GM18861 (cell line): ENCODE results near the gene ZNF660.
"Not testable (repeated sequence)": the region's sequence is repeated elsewhere in the genome, so short reads cannot be mapped to it uniquely, and the experiment has no call there.

Experiments used
- ATAC-seq: cut with Tn5 transposase; IDR thresholded peaks from one replicate; pipeline ENCODE4 v1.9.1; 2021; ENCODE audit not compliant: unreplicated experiment

Gene ZNF660

GRCh38 chr3:44584646-44585501 lies at the start of gene ZNF660:
TSS of gene ZNF660 (plus strand) at chr3:44584964. CDS start at chr3:44594194, 9,230 bp downstream.
- ATAC-seq, result no peak

GRCh38 chr3:44535364-44535763 lies 49.4 kb upstream of the ZNF660 start:
- ATAC-seq, result no peak

- not testable (repeated sequence) for ATAC-seq
Observed at GRCh38 chr3:44544811-44545210, 40.0 kb upstream of the ZNF660 start.

- ATAC-seq, result no peak
Observed at GRCh38 chr3:44554626-44555592, 29.9 kb upstream of the ZNF660 start, which contains the start of gene ZKSCAN7. TSS of gene ZKSCAN7 (plus strand) at chr3:44555193. CDS start at chr3:44557048, 1,855 bp downstream.

DNA sequence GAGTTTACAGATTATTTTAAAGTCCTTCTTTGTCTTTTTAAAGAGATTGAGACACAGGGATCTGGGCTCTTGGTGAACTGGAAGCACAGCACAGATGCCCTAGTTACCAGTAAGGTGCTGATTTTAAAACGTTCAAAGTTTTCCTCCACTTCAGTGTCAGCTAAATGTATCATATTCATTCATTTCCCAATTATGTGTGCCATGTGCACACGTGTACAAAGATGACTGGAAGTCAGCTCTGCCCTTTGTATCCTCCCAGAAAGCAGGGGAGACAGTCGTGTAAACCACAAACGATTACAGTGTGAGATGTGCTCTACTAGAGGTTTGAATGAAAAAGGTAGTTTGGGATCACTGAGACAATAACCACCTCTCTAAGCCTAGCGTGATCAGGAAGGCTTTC lies 29.0 kb upstream of the ZNF660 start:
- no peak for ATAC-seq

- no peak for ATAC-seq
Observed at GRCh38 chr3:44557074-44557473, 27.7 kb upstream of the ZNF660 start.

GRCh38 chr3:44561076-44561475 lies 23.7 kb upstream of the ZNF660 start:
- no peak for ATAC-seq

DNA sequence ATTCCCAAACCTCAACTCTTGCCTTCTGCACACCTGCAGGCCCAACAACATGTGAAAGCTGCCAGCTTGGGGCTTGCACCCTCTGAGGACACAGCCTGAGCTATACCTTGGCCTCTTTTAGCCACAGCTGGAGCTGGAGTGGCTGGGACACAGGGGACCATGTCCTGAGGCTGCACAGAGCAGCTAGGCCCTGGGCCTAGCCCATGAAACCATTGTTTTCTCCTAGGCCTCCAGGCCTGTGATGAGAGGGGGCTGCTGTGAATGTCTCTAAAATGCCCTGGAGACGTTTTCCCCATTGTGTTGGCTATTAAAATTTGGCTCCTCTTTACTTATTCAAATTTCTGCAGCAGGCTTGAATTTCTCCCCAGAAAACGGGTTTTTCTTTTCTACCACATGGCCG lies 22.6 kb upstream of the ZNF660 start:
- no peak for ATAC-seq

GRCh38 chr3:44568561-44568960 lies 16.2 kb upstream of the ZNF660 start:
- no peak for ATAC-seq

GRCh38 chr3:44571024-44571423 lies 13.7 kb upstream of the ZNF660 start:
- ATAC-seq, result no peak

DNA sequence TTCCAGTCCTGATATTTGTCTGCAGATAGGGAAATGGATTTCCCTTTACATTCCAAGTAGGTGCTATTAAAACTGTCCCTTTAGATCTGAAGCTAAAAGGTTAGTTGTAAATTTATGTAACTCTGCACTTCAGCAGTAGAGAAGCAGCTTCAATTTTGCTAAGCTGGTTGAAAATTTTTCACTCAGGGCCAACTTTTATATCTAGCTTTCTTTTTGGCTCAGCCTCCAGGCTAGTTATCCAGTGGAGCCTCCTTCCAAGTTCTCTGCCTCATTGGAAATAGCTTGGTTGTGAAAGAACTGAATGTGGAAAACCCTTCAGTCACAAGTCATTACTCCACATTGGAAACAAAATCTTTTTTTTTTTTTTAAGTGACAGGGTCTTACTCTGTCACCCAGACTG lies 8.2 kb upstream of the ZNF660 start:
- ATAC-seq, result no peak

DNA sequence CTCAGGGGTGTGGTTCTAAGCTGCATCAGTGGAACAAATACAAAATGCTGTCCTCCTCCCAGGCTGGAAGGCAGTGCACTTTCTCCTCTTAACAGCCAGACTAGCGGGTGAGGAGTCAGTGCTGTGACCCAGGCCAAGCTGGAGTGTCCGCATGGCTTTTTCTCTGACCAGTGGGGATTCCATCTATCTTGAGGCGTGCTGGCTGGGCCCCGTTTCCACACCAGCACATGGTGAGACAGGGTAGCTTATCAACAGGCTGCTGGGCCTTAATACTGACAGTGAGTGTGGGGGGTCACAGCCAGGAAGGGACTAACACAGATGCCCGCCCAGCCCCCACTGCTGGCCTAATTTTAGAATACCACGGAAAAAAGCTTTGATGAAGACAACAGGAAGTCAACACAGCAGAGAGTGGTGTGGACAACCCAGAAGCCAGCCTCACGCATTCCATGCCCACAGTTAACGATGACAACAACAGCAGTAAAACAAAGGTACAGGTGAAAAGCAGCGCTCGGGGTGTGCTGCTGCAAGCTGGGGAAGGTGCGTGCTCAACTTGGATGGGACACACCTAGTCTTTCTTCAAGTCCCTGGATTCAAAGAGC lies 7.3 kb upstream of the ZNF660 start:
- not testable (repeated sequence) for ATAC-seq

DNA sequence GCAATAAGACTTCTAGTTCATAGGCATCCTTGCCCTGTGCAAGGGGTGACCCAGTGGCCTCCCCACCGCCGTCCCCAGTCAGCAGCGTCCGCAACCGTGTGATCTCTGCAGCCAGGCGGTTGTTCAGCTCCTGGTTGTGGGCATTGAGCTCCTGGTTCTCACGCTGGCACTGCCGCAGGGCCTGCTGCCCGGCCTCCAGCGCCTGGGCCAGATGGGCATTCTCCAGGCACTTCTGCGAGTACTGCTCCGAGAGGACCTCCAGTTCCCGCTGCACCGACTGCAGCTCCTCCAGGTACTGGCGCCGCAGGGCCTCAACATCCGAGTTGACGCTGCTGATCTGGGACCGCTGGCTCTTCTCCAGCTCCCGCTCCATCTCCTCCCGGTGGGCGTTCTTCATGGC lies 6.4 kb upstream of the ZNF660 start:
- not testable (repeated sequence) for ATAC-seq

GRCh38 chr3:44578924-44579515 lies 5.7 kb upstream of the ZNF660 start:
- not testable (repeated sequence) for ATAC-seq

- not testable (repeated sequence) for ATAC-seq
Observed at GRCh38 chr3:44579749-44580148, 5.0 kb upstream of the ZNF660 start.

DNA sequence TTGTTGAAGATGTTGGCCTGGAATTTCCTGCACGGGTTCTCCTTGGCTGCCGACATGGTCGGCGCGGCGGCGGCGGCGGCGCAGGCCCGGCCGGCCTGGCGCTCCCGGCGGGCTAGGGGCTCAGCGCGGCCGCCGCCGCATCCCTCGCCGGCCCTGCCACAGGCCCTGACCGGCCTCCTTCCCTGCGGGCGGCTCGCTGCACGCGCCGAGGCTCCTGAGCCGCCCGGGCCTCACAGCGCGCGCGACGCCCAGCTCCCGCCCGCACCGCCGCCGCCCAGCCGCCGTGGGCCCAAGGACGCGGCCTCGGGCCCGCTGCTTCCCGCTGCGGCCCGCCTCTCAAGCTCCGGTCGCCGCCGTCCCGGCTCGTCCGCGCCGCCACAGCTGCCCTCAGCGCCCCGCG lies 3.8 kb upstream of the ZNF660 start:
- not testable (repeated sequence) for ATAC-seq

- no peak for ATAC-seq
Observed at GRCh38 chr3:44596621-44597020, 11.9 kb downstream of the ZNF660 start.

GRCh38 chr3:44601749-44602148 lies 17.0 kb downstream of the ZNF660 start:
- ATAC-seq, result no peak

DNA sequence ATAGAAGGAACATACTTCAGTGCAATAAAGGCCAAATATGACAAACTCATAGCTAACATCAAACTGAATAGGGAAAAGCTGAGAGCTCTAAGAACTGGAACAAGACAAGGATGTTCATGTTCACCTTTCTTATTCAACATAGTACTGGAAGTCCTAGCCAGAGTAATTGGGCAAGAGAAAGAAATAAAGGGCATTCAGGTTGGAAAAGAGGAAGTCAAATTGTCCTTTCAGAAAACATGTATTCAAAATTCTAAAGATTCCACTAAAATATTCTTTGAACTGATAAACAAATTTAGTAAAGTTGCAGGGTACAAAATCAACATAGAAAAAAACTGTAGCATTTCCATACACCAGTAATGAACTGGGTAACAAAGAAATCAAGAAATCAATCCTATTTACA lies 27.9 kb downstream of the ZNF660 start:
- ATAC-seq, result no peak

DNA sequence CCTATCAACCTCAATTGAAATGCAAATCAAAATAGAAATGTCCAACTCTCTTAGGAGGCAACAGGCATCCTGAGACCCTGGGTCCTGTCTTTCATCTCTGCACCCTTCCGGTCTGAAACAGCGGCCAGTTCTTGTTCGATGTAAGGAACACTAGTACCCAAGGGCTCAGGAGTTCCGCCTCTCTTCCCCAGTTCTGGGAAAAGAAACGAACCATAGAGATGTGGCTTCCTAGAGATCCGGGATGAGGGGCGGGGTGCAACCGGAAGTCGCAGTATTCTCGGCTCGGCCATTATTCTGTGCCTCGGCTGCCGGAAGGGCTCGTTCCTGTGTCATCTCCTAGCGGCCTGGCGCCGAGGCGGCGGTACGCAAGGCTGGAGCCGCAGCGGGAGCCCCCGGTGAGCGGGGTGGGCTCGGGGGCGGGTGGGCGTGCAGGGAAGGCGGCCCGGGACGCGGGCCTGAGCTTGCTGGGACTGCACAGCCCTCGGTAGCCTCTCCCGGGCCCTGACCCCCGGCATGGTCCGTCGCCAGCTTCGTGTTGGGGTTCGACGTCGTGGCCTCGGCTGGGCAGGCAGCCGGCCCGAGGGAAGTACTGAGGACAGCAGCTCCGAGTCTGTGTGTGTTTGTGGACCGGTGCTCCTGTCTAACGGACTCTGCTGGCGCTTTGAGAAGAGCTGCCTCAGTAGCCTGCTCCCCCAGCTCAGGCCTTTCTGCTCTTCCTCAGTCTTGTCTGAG lies 40.2 kb downstream of the ZNF660 start, which contains the start of gene ZNF197:
Gene ZNF197, plus strand, starts transcription at position 288 of the 732 bp plus-strand sequence. CDS start 4,119 bp downstream, outside the sequence.
- ATAC-seq, result peak; percentile 79
